IPS DF 19.7 (cell line): Measurements from ENCODE around the gene HEYL.

Experiments
- DNase-seq: peaks from one replicate; pipeline ENCODE4 v3.0.0-alpha.2; 2013; ENCODE audit warnings: low read depth, low spot score

HEYL gene

DNA sequence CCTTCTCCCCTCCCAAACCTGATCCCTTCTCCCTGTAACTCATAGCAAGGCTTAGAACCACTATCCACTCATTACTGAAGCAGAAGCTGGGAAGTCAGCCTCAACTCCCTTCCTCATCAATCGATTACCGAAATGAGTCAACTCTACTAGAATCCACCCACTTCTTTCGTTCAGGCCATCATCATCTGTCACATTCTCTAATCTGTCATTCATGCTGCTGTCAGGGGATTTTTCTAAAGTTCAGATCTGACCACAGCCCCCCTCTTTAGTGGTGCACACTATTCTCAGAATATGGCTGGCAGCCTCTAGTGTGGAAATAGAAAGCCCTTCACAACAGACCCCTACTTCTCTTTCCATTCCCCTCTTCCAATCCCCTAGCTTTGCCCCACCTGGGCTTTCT, 27.3 kb upstream of the HEYL start:
- DNase-seq, result no peak

DNA sequence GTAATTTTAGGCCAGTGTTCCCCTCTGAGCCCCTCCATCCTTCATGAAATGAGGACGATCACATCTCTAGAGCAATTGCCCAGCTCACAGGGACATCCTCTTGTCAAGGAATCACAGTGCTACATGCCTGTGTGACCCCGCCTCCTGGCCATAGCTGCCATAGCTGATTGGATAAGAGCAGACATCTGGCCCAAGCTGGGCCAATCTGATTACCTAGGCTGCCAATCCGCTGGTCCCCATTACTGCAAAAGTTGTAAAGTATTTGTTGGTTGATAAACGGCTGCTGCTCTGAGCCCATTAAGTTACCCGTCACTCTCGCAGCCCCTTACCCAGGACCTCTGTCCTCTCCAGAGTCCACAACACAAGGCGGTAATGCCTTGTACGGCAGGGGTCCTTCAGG, 24.1 kb upstream of the HEYL start:
- no peak for DNase-seq

DNA sequence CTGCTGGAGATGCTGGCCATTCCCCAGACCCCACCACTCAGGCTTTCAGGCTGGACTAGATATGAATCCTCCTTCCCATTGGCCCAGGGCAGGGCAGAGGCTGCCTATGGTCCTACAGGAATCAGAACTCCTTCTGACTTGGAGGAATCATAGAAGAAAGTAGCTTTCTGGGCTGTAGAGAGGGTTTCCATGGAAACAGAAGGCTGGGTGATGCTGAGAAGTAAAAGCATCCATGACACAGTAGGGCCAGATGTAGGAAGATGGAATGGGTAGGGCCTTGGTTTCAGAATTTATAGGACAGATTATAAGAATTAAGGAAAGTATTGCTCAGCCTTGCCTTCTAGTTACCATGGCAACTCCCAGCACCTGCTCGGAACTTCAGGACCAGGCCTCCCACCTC, 23.4 kb upstream of the HEYL start:
- DNase-seq, result no peak

DNA sequence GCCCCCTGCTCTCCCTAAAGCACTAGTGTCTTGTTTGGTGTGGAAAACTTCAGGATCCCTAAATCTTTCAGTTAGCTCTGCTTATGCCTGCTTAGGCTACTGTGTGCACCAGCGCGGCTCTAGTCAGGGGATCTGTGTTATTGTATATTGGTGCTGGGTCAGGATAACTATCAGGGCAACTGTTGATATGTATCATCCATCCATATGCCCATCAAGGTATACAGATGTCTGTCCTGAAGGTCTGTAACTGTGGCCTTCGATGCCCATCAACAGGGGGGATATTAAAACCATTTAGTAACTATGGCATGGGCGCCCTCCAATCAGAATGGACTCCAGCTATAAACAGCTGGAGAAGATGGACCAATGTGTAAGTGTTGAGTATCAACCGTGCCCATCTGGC, 20.1 kb upstream of the HEYL start:
- DNase-seq, result no peak

DNA sequence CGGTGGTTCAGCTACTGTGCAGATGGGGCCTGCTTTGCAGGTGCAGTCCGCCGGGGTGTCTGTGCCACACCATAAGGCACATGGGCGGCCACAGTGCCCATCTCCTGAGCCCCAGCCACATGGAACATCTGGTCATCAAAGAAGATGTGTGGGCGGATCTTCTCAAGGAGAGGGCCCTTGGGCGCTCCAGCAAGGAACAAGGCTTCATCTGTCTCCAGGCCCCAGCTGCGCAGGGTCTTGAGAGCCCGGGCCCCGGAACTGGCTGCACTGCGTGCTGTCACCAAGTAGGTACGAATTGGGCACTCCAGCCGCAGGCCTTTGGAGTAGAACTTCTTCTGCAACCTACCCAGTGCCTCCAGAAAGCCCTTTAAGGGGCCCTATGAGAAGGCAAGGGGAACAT, 19.7 kb upstream of the HEYL start:
- DNase-seq, result no peak

DNA sequence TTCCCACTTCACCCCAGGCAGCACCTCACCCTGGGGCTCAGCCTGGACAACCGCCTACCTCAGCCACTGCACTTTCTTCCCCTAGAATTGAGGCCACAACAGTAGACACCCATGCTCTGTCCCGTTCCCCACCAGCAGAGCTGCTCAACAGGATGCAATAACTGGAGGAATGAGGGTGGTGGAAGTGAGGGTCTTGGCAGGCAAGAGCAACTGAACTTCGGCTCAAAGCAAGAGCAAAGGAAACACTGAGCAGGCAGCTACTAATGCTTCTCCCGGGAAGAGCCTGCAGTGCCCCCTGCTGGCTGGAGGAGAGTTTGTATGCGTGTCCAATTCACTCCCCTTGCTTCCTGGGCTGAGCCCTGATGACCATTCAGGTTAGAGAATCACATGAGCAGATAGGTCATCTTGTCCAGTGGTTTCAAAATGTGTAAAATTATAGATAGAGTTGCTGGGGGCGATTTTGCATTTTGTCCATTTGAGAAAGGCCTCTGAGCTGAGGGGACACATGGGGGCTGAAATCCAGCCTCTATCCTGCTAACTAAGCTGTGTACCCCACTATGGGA, 18.6 kb upstream of the HEYL start:
- peak; percentile 45 for DNase-seq

DNA sequence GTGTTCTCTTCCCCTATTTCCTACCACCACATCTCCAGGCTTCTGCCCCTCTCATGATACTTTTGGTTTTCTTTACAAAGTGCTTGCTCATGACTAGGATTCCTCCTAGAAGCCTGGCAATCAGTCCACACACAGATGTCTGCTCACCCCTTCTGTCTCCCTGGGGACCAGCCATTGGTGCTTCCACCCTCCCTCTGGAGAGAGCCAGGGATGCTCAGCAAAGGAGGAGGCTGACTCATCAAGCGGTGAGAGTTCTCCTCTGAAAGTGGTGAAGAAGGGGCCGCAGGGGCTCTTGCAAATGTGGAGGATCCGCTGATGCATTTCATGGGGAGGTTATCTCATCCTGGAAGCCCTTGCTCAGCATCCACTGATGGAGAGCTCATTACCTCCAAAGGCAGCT, 18.0 kb upstream of the HEYL start:
- no peak for DNase-seq

DNA sequence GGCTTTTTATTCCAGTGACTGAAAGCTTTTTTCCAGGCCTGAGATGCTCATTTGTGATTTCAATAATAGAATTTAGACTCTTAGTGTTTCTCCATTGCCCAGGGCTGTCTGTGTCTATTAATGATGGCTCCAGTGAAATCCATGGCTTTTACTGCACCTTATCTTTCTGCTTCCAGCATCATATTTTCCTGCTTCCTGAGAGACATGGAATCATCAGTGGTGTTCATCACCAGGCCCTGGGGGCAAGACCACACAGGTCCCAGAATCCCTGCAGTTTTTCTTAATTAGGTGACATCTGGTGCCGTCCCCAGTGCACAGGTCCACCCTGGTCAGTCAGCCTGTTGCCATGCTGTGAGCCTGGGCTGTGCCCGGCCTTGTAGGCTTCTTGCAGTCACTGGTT, 16.9 kb upstream of the HEYL start:
- no peak for DNase-seq

DNA sequence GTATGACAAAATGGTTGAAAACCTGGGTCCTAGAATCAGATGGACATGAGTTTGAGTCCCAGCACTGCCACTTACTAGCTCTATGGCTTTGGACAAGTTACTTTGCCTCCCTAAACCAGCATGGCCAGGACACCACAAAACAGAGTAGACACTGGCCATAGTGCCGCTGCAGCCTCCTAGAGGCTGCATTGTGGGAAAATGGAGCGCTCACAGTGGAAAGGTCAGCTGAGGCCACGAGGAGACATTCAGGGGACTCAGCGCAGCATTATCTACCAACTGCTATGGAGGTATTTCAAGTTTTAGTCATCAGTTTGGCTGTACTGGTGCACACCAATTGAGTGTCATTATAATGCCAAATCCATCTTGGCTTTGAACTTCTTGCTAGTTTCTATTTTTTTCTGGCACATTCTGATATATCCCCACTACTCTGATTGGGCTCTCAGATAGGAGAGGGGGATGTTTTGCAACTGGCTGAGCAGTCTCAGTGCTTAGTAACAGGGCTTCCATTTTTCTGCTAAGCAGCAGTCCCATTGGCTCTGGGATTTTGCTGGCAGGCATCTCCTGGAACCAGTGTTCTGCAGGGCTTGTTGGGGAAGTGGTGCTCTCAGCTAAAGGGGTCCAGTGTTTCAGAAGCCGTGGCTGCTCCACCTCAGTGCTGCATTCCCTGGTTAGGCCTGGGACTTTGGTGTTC, 16.3 kb upstream of the HEYL start:
- no peak for DNase-seq

DNA sequence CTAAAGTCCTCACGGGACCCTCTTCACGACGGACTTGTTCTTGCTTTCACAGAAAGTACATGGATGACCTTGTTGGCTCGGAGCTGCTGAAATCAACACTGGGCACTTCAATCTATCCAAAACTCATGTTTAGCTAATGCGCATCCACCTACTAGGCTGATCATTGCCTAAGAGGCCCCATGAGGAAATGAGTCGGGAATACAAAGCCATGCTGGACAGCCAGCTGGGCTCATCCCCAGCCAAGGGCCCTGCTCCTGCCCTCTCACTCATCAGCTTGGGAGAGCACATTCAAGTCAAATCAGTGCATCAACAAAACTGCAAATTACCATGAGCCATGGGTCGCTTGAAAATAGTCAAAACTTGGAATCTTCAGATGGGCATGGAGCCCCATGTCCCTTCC, 14.8 kb upstream of the HEYL start:
- DNase-seq, result no peak

DNA sequence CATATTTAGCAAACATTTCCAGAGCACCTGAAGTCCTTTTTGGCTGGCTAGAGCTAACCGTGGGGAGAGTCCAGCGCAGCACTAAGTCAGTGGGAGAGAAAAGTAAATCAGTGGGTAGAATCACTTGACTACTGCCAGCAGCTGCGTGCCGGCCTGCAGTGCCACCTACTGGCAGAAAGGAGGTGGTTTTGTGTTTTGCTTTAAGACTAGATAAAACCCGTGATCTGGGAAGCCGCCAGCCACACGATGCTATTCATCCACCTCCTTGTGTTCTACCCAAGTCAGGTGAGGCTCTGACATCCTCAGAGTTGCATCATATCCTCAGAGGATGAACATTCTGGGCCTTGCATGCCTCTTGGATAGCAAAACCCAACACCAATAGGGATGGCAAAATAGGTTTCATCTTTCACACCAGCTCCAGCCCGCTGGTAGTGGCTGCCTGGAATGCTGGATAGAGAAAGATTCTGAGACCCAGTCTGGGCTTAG, 14.1 kb upstream of the HEYL start:
- peak; percentile 60 for DNase-seq

DNA sequence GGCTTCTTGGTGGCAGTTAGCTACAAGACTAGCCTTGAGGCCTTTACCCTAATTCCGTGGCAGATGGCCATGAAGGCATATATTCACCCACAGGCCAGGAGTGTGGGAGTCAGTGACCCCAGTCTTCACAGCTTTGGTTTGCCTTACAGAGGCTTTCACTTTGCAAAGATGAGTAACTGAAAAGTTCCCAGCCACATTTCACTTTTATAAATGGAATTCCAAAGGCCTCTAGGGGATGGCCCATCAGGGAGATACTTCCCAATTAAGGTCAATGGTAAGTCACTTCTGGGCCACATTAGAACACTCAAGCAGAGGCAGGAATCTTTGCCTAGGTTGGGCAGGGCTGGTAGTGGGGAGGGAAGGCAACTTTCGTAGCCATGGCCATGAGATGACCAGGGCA, 13.1 kb upstream of the HEYL start:
- DNase-seq, result no peak

DNA sequence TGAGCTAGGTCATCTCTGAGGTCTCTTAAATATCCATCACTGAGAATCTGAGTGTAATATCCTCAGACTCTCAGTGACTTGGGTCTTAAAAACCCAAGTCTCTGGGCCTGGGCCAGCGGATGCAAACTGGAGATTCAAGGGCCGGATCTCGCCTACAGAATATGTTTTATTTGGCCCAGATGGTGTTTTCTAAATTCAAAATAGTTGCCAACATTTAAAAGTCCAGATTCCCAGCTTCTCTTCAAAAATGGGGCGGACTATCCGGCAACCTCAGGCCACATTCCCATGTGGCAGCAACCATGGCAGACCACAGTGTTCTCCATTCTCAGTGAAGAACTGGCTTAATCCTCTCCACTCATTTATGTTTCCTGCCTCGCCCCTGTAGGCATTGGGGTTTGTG, 12.7 kb upstream of the HEYL start:
- DNase-seq, result no peak

DNA sequence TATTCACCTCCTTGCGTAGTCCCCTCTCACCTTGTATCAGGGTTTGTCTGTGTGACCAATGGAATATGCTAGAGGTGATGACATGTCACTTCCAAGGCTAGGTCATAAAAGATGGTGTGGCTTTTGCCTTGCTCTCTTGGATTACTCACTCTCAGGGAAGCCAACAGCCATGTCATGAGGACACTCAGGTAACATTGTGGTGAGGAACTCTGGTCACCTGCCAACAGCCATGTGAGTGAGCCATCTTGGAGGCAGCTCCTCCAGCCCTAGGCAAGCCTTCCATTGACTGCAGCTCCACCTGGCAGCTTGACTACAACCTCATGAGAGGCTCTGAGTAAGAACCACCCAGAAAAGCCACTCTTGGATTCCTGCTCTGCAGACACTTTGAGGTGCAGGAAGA, 11.0 kb upstream of the HEYL start:
- no peak for DNase-seq

DNA sequence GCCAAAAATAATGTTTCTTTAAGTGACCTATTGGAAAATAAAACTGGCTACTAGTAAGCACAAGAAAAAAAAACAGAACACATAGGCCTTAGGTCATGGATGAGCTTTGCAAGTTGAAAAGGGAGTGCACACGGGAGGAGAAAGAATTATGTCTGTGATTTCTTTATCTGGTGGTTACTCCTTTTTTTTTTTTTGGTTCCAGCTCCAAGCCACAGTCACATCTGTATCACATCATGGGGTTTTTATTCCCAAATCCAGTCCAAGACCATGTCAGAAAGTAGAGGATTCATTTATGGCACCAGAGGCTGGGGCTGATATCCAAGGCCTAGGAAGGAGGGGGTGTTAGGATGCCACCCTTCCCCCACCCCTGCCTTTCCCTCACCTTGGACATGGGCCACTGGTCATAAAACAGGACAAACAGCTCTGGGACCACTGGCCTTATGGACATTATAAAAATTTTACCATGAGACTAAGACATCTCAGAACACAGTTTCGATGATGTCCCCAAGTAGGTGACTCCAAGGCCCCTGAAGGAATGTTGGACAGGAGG, 10.3 kb upstream of the HEYL start:
- no peak for DNase-seq

DNA sequence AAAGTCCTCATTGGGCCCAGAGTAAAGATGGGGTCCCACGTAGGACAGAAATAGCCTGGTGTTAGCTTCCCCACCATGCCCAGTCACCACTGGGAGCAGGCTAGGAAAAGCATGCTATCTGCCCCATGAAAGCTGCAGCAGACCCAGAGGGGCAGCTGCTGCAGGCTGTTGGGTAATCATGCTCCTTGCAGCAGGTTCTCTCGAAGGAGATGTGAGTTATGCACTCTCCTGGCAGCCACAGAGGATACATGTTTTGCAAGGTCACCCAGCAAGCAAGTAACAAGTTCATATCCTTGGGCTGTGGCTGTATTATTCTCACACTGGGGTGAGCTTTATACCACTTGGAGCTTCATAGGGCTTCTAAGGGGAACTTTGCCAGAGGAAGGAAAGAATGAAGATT, 9.1 kb upstream of the HEYL start:
- DNase-seq, result no peak

DNA sequence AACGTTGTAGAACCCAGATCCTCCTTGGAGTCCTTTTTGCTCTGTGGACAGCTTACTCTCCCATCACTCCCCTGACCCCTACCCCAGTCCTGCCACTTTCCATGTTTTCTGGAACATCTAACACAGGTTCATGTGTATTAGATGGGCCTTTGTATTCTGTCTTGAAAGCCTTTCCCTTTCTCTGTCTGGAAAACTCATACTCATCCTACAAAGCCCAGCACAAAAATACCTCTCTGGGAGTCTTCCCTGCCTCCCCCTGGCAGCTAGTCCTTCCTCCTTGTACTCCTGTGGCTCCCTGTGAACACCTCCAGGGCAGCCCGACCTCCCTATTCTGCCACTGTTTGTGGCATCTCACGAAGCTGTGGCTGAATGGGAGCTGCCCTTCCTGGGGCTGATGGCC, 7.8 kb upstream of the HEYL start:
- no peak for DNase-seq

DNA sequence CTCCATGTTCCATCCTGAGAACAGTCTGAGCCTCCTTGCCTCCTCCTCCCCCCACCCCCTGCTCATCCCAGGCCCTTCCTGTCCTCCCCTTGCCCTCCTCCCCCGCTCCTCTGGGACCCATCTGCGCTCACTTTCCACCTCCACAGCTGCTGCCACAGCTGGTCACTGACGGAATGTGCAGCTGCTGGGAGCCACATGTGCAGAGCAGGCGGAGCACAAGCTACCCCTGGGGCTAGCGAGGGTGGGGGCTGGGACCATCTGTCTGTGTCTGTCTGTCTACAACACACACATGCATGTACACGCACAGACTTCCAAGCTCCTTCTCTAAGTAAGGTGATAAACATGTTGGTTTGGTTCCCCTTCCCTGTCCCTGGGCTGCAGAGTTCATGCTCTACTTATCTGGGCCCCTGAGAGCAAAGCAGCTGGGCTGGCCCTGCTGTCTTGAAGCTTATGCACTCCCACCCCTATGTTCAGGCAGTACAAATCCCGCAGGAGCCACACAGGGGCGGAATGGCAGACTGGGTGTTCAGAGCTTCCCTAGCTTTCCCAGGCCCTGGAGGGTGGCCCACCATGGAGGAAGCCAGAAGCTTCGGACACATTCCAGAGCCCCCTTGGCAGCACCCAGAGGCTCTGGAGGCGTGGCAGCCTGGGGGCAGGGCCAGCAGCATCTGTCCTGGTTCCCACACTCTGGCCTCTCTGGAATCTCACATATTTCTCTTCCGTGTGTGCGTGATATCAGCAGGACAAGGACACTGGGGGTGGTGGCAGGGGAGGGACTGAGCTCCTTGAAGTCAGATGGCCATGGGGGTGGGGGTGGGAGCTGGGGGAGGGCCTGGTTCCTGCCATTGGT, 7.0 kb upstream of the HEYL start:
- DNase-seq, result no peak

DNA sequence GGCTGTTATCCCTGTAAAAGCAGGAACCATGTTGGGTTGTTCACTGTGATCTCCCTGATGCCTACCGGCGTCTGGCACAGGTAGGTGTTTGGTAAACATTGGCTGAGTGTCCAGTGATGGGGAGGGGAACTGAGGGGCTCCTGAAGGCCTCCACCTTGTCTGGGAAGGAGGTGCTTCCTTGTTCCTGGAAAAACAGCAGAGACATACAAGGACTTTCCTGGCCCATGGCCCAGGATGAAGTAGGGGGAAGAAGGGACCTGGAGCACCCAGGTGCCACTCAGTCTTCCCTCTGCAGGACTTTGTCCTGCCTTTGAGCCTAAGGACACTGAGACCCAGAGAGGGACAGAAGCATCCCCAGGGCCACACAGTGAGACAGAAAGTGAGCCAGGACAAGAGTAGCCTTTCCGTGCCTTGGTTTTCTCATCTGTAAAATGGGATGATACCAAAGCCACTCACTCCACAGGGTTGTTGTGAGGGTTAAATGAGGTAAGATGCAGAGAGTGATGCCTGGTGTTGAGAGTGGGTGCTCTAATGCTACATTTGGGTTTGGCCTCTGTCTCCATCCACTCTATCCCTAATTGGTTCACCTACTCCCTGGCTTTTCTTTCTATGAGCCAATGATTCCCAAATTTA, 6.1 kb upstream of the HEYL start:
- DNase-seq, result no peak

DNA sequence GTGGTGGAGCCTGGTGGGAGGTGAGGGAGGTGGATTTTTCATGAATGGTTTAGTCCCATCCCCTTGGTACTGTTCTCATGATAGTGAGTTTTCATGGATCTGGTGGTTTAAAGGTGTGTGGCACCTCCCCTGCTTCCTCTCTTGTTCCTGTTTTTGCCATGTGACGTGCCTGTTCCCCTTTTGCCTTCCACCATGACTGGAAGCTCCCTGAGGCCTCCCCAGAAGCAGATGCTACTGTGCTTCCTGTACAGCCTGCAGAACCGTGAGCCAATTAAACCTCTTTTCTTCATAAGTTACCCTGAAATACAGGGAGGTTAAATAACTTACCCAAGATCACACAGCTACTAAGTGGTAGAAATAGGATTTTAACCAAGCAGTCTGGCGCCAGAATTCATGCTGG, 4.3 kb upstream of the HEYL start:
- no peak for DNase-seq

DNA sequence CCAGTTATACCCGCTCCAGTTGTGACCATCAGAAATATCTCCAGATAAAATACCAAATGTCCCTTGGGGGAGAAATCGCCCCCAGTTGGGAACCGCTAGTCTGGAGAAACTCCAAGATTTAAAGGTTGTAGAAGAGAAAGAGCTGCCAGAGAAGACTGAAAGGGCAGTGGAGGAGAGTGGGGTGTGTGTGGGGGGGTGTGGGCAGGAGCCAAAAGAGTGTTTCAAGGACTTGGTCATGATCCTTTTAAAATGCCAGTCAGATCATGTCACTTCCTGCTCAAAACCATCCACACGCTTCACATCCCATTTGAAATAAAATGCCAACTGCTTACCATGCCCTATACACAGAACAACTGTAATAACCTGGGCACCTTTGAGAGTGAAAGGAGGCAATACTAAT, 3.4 kb upstream of the HEYL start:
- DNase-seq, result no peak

DNA sequence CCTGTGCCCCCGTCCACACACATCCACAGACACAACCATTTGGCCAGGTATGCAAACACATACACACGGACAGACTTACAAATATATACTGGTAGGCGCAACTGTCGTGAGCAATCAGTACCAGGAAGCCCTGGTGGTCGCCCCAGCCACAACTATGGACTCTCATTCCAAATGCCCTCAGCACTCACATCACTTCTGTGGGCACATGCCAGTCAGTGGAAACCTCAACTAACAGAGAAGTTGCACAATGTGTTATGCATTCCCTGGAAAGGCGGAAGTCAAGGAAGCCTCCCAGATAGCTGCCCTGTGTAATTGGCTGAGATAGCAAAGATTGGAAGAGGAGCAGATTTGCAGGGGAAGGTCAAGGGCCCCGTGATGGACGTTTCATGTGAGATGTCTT, 1.4 kb upstream of the HEYL start:
- no peak for DNase-seq
